ENCODE results near the gene SNED1.

The SNED1 gene

DNA sequence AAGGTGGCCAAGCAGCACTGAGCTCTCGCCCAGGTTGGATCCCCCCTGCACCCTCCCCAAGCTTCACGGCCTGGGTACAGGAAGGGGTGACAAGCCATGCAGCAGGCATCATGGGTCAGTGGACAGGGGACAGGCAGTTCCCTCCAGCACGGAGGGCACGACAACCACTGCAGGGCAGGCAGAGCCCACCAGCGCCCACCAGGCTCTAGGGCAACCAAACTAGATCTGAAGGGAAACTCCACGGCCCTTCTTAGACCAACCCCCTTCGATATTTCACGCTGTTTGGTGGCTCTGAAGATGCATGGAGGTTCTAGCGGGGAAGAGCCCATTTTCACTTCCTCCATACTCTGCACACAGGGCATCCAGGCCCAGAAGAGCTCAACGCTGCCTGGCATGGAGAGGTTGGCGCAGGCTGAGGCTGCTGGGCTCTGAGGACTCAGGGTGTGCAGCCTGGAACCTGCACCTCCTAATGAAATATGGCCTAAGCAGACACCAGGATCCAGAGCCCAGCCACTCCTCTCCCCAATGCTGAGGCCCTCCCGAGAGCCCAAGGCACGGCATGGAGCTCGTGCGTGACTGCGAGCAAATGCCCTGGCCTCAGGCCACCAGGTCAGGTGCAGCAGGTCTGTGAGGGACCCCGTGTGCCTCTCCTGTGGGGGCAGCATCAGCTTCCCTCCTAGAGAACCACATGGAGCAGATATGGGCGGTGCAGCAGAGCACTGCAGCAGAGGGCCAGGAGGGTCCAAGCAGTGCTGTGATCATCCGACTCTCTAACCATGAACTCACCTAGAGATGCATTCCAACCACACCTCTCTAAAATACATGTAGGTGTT lies 112.4 kb downstream of the SNED1 start:
- FAIRE-seq: no peak

- no peak for FAIRE-seq
Observed at GRCh38 chr2:241111440-241111805, 113.0 kb downstream of the SNED1 start.

DNA sequence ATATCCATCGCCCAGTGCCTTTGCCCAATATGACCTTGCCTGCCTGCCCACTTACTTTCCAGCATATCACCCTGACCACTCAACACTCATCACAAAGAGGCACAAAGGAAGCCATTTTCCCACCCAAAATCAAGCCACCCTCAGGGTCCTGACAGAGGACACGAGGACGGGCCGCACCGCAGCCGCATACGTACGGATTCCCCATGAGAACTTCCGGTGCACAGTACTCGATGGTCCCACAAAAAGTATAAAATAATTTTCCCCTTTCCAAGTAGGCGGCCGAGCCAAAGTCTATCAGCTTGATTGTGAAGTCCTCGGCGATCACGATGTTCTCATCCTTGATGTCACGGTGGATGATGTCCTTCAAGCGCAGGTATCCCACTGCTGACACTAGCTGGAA lies 113.6 kb downstream of the SNED1 start:
- FAIRE-seq: no peak

DNA sequence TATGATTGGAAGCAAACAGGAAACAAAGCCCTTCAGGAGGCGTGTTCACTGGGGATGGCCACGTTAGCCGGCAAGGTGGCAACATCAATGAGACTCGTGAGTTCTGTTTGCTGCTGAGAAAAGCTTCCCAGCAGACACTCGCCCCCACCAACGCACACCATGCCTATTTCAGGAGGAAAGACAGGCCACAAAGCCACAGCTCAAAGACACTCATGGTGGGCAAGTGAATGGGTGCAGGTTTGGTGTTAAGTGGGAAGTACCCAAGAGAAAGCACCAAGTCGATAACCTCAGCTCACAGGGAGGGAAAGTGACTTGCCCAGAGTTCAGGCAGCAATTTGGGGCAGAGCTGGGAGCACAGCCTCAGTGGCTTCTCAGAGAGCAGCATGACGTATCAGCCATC lies 114.2 kb downstream of the SNED1 start:
- no peak for FAIRE-seq

DNA sequence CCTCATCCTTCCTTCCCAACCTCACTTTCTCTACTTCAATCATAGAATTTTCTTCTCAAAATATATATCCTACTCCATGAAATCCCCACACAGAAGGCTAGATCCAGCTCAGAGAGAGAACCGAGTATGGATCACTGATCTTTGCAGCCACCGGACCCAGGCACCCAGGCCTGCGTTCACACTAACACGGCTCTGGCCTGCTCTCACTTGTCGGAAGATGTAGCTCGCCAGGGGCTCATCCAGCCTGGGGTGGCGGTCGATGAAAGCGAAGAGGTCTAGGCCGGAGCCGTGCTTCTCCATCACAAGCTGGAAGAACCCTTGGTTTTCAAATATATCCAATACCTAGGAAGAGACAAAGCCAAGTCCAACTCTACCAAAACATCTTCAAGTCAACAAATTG lies 116.4 kb downstream of the SNED1 start:
- FAIRE-seq: no peak

DNA sequence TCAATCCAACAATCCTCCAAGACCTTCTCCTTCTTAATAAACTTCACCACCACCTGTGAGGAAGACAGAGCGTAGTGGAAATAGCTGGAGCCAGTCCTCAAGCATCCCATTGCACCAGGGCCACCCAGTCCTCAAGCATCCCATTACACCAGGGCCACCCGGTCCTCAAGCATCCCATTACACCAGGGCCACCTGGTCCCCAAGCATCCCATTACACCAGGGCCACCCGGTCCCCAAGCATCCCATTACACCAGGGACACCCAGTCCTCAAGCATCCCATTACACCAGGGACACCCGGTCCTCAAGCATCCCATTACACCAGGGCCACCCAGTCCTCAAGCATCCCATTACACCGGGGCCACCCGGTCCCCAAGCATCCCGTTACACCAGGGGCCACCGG lies 116.9 kb downstream of the SNED1 start:
- no peak for FAIRE-seq

- no peak for FAIRE-seq
Observed at GRCh38 chr2:241116606-241117560, 118.5 kb downstream of the SNED1 start.

DNA sequence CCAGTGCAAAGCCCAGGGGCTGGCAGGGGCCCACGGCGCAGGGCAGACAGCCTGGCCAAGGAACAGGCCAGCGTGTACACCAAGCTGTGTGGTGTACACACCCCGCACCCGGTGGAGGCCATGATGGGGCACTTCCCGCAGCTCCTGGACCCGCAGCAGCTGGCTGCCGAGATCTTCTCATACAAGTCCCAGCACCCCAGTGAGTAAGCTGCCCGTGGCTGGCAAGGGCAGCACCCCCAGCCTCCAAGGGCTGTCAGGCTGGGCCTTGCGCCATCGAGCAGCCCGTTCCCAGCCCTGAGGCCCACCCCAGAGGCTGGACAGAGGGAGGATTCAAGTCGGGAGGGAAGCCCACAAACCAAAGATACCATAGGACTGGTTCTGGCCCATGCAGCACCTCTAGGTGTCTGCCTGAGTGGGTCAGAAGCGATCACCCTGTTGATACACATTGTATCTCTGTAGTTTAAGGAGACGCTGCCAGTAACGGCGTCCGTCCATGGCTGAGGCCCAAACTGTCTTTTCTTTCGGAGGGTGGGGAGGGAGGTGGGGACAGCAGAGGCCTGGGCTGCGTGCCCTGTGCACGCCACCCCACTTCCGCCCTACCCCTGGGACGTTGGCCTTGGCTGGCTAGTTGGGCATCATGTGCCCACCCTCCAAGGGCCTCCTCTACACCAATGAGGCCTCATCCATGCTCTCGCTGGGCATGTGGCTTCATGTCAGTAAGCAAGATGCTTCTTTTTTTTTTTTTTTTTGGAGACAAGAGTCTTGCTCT lies 120.5 kb downstream of the SNED1 start:
- no peak for FAIRE-seq

- FAIRE-seq: no peak
Observed at GRCh38 chr2:241120440-241120839, 122.0 kb downstream of the SNED1 start.

DNA sequence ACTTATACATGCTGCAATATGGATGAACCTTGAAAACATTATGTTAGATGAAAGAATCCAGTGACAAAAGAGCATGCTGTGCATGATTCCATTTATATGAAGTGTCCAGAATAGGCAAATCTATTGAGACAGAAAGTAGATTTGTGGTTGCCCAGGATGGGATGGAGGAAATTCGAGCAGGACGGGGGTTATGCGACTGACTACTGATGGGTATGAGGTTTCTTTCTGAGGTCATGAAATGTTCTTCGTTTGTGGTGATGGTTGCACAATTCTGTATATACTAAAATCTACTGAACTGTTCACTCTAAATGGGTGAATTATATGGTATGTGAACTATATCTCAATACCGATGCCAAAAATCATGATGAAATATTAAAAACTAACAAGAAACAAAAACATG lies 122.6 kb downstream of the SNED1 start:
- FAIRE-seq: no peak

GRCh38 chr2:241122376-241123002 lies 124.1 kb downstream of the SNED1 start:
- FAIRE-seq: no peak

GRCh38 chr2:241123816-241124536 lies 125.6 kb downstream of the SNED1 start:
- no peak for FAIRE-seq

GRCh38 chr2:241125626-241126025 lies 127.2 kb downstream of the SNED1 start:
- no peak for FAIRE-seq

GRCh38 chr2:241126201-241126611 lies 127.8 kb downstream of the SNED1 start:
- no peak for FAIRE-seq

- FAIRE-seq: no peak
Observed at GRCh38 chr2:241126771-241127202, 128.4 kb downstream of the SNED1 start.

DNA sequence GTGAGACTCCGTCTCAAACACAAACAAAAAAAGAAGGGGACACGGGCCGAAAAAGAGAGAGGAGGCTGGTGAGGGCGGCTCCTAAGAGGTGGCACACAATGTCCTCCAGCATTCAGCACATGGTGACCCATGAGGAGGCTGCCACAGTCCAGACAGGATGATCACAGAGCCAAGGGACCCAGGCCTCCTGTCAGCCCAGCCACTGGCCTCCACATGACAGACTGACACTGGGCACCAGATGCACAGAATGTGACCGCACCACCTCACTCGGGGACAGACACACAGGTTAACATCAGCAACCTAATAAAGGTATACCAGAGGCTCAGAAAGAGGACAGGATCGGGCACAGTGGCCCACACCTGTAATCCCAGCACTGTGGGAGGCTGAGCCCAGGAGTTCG lies 129.8 kb downstream of the SNED1 start:
- FAIRE-seq: no peak

- no peak for FAIRE-seq
Observed at GRCh38 chr2:241129086-241129871, 130.9 kb downstream of the SNED1 start.

- no peak for FAIRE-seq
Observed at GRCh38 chr2:241130316-241130715, 131.9 kb downstream of the SNED1 start.

DNA sequence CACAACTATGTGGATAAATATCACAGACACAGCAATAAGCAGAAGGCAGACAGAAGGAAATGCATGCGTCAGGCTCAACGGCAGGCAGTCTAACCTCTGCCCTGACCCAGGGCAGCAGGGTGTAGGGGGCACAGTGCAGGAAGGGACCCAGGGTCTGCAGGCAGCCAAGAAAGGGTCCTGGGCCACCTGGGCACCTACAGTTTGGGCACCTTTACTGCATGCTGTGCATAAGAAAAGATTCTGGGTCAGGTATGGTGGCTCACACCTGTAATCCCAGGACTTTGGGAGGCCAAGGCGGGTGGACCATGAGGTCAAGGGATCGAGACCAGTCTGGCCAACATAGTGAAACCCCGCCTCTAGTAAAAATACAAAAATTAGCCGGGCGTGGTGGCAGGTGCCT lies 133.1 kb downstream of the SNED1 start:
- no peak for FAIRE-seq

DNA sequence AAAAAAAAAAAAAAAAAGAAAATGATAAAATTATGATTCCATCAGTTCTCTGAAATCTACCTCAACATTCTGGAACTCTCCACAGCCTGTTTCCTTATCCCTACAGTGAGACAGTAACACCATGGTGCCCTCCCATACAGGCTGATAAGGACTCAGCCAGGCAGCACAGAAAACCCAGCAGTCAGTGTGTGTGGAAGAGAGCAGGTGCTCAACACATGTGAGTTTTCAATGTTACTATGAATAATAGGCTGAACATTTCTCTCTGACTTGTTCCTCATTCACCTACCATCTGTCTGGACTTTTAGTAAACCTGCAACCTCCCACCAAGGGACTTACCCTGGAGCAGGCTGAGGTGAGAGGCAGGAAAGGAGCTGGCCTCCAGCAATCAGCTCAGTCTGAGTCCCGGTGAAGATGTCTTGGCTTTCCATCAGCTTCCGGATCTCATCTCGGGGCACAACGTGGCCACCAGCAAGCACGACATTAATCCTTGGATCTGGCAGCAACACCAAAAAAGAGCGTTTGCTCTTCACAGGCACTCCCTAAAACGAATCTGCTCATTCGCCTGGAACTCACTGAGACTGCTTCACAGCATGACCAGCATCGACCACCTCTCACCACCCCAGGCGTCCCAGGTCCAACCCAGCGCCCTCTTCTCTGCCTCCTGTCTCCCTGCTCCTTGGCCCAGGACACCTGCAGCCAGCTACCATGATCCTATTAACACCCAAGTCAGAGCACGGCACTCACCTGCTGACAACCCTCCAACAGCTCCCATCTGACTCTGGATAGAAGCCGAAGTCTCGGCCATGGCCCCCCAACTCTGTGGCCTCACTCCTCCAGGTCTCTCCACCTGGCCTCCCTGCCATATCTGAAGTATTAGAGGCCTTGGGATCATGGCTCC lies 134.4 kb downstream of the SNED1 start:
- FAIRE-seq: no peak
